Neural crest cell (in vitro differentiated cells): Measurements from ENCODE around the gene DUSP7. TPM values are rescaled to one million over a fixed set of nuclear protein-coding genes. Genes with fewer than 3 reads are reported as not detected.

Source experiments
- DNase-seq: peaks from one replicate; pipeline ENCODE4 v3.0.0; 2021; ENCODE audit warnings: low read depth, mixed read lengths, low spot score
- H3K27ac Mint-ChIP-seq: one replicate; pipeline ENCODE4 v1.8.0; 2021; ENCODE audit warnings: mild to moderate bottlenecking, mixed read lengths; ENCODE audit not compliant: unreplicated experiment
- H3K27me3 Mint-ChIP-seq: 2 replicates; pipeline ENCODE4 v1.8.0; 2021; ENCODE audit warnings: low read depth, mild to moderate bottlenecking, mixed read lengths
- H3K36me3 Mint-ChIP-seq: 2 replicates; pipeline ENCODE4 v1.8.0; 2021; ENCODE audit warnings: low read depth, mild to moderate bottlenecking, mixed read lengths
- H3K4me1 Mint-ChIP-seq: 2 replicates; pipeline ENCODE4 v1.8.0; 2021; ENCODE audit warnings: mixed read lengths
- H3K4me3 Mint-ChIP-seq: one replicate; pipeline ENCODE4 v1.8.0; 2021; ENCODE audit warnings: mild to moderate bottlenecking, mixed read lengths
- H3K9me3 Mint-ChIP-seq: 2 replicates; pipeline ENCODE4 v1.8.0; 2021; ENCODE audit warnings: mixed read lengths
- CTCF ChIP-seq: fragments of 200-600 bp; sonication (generic); conservative IDR thresholded peaks from 2 replicates; pipeline ENCODE4 v1.5.0; 2021; ENCODE audit warnings: antibody characterized with exemption, mild to moderate bottlenecking
- total RNA-seq: library from RNA; stranded (reverse); gene quantifications from 2 replicates; pipeline ENCODE4 v1.2.1, GENCODE V29; 2021

Gene DUSP7
- total RNA-seq, 1 donor from 2014 or later, result 24.2 TPM

- Mint-ChIP-seq H3K9me3 (no peaks in the 10 kb centered on the region), H3K4me3 (no peak overlapping the region), H3K36me3 (no peaks in the 10 kb centered on the region), H3K27ac (no peak overlapping the region), H3K4me1 (peaks cover 54% of the 10 kb centered on the region), H3K27me3 (no peaks in the 10 kb centered on the region)
- no peak for DNase-seq
- no peak for TF ChIP-seq CTCF
These were observed 33.1 kb downstream of the DUSP7 start for GRCh38 chr3:52023101-52023770.

GRCh38 chr3:52022323-52023100, 33.9 kb downstream of the DUSP7 start:
- Mint-ChIP-seq H3K27me3 (no peaks in the 10 kb centered on the region), H3K9me3 (no peaks in the 10 kb centered on the region), H3K27ac (no peak overlapping the region), H3K4me1 (peaks cover 56% of the 10 kb centered on the region), H3K36me3 (no peaks in the 10 kb centered on the region), H3K4me3 (no peak overlapping the region)
- DNase-seq, result no peak
- TF ChIP-seq CTCF, result no peak

- no peaks in the 10 kb centered on the region for H3K9me3 Mint-ChIP-seq
- no peaks in the 10 kb centered on the region for H3K27me3 Mint-ChIP-seq
- no peak for DNase-seq
- H3K4me1 Mint-ChIP-seq, result peaks cover 58% of the 10 kb centered on the region
- no peaks in the 10 kb centered on the region for H3K36me3 Mint-ChIP-seq
- H3K27ac Mint-ChIP-seq, result peak overlapping the region; percentile 83
- H3K4me3 Mint-ChIP-seq, result no peak overlapping the region
- TF ChIP-seq CTCF, result no peak
These were observed 34.7 kb downstream of the DUSP7 start for GRCh38 chr3:52021489-52022268.

GRCh38 chr3:52020796-52021195, 35.6 kb downstream of the DUSP7 start:
- no peak for TF ChIP-seq CTCF
- H3K9me3 Mint-ChIP-seq, result no peaks in the 10 kb centered on the region
- DNase-seq, result no peak
- no peaks in the 10 kb centered on the region for H3K36me3 Mint-ChIP-seq
- H3K4me3 Mint-ChIP-seq, result no peak overlapping the region
- H3K27me3 Mint-ChIP-seq, result no peaks in the 10 kb centered on the region
- H3K4me1 Mint-ChIP-seq, result peaks cover 52% of the 10 kb centered on the region
- no peak overlapping the region for H3K27ac Mint-ChIP-seq

GRCh38 chr3:52019352-52020080, 36.9 kb downstream of the DUSP7 start:
- TF ChIP-seq CTCF, result no peak
- no peak for DNase-seq
- no peak overlapping the region for H3K4me3 Mint-ChIP-seq
- no peaks in the 10 kb centered on the region for H3K9me3 Mint-ChIP-seq
- H3K27ac Mint-ChIP-seq, result peak overlapping the region; percentile 96
- H3K36me3 Mint-ChIP-seq, result no peaks in the 10 kb centered on the region
- peaks cover 39% of the 10 kb centered on the region for H3K4me1 Mint-ChIP-seq
- no peaks in the 10 kb centered on the region for H3K27me3 Mint-ChIP-seq
